H1 (cell line): Measurements from ENCODE around the gene ALG2. TPM values are rescaled to one million over a fixed set of nuclear protein-coding genes. Genes with fewer than 3 reads are reported as not detected.

Source experiments
- CEBPB ChIP-seq: IDR thresholded peaks from 2 replicates; pipeline ENCODE4 v1.6.1; 2012; ENCODE audit warnings: low read depth, low read length
- GABPA ChIP-seq: IDR thresholded peaks from 2 replicates; pipeline ENCODE4 v1.6.1; 2011; ENCODE audit warnings: mild to moderate bottlenecking, low read length, moderate library complexity, borderline replicate concordance; ENCODE audit not compliant: insufficient read depth
- SP4 ChIP-seq: IDR thresholded peaks from 2 replicates; pipeline ENCODE4 v1.6.1; 2012; ENCODE audit warnings: low read length, inconsistent platforms
- YY1 ChIP-seq: IDR thresholded peaks from 2 replicates; pipeline ENCODE4 v1.6.1; 2011; ENCODE audit warnings: low read depth, mild to moderate bottlenecking, low read length
- polyA plus RNA-seq, 7 experiments: library from polyadenylated mRNA; depleted of rRNA in 3 of 7; stranded (reverse) in 5 of 7; unstranded in 2 of 7; fragments of >200 nt in 5 of 7; fragments of 200-250 nt in 2 of 7; gene quantifications; 1 replicate in 5 of 7; 2 replicates in 1 of 7; 4 replicates in 1 of 7; pipeline versions ENCODE4 v1.2.1 to v1.2.3, GENCODE V29; 2011 to 2013; ENCODE audit warnings: missing spikeins in 2 of 7, mixed read lengths in 2 of 7
- total RNA-seq: library from RNA; stranded (reverse); fragmentation: NEBNext Ultra II Directional; extraction: Animal tissue kit (Norgen Biotek cat#: 25700); gene quantifications from 2 replicates; pipeline ENCODE4 v1.2.1, GENCODE V29; 2021
- TF ChIP-seq, protein P1 (sequence below): IDR thresholded peaks from 2 replicates; pipeline ENCODE4 v1.6.1; 2012; ENCODE audit warnings: inconsistent platforms

ALG2 gene
- total and polyA plus RNA-seq, 2 of the 8 experiments (the other 6 are each of a cell fraction or from before 2014, with no cell fraction given) = 27.1 to 30.7 TPM

DNA sequence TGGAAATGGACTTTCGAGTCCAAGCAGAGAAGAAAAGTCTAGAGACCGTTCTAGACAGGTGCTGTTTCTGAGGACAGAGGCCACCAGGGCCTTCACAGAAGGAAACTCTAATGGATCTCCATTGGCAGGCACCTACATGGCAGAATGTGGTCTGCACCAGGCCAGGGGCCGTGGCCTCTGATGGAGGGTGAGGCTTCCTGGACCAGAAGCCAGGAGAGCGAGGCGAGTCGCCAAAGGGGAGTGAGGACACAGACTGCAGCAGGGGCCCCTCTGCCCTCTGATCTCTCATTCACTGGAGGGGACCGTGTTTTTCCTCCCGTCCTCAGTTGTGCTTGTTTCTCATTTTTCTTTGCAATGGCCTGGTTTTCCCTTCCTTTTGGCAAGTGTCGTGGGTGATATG is 41.1 kb downstream of the ALG2 start (continued):
- TF ChIP-seq, protein P1, sequence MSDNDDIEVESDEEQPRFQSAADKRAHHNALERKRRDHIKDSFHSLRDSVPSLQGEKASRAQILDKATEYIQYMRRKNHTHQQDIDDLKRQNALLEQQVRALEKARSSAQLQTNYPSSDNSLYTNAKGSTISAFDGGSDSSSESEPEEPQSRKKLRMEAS = no peak
- TF ChIP-seq YY1 (no peak), GABPA (no peak), CEBPB (no peak), SP4 (no peak)
